HCT116 (cell line): ENCODE results near the gene METTL3. TPM values are rescaled to one million over a fixed set of nuclear protein-coding genes. Genes with fewer than 3 reads are reported as not detected.

Experiments
- ATAC-seq: fragments of 200-7000 bp; cut with Tn5 transposase; 2 replicates; pipeline ENCODE4 v1.9.1; 2020; ENCODE audit warnings: mild to moderate bottlenecking, moderate library complexity
- BruUV-seq: library from RNA; stranded (reverse); fragments of 400-500 nt; replicated peaks from 2 replicates; lab custom pipeline; 2021; lab: Mats Ljungman, UMichigan
- CTCF ChIA-PET: fragments of 300-600 bp; sonication (Branson Sonifier 250); formaldehyde crosslinking; loops from one replicate; lab custom pipeline; 2021; ENCODE audit warnings: antibody characterized with exemption; lab: Charles Lee
- POLR2A ChIA-PET: fragments of 300-600, 350-600 bp; sonication (Branson Sonifier 250); formaldehyde crosslinking; loops from one replicate; lab custom pipeline; 2021; ENCODE audit warnings: antibody characterized with exemption; lab: Charles Lee
- RAD21 ChIA-PET, 2 experiments: fragments of 300-600 bp; sonication (Branson Sonifier 250); formaldehyde crosslinking; loops; one replicate each; lab custom pipeline; 2023; ENCODE audit warnings: low total read pairs in 2 of 2; ENCODE audit not compliant: uncharacterized antibody in 2 of 2, unreplicated experiment in 2 of 2, low non-redundant PET in 1 of 2; lab: Charles Lee
- DNase-seq: peaks from one replicate; pipeline ENCODE4 v3.0.0-alpha.2; 2010; ENCODE audit warnings: low read depth, low spot score
- H2AFZ ChIP-seq: fragments of 200-600 bp; shearing (Covaris generic), sonication (generic); 2 replicates; pipeline ENCODE4 v1.6.1; 2017; ENCODE audit warnings: low read depth, mixed run types, mixed read lengths, antibody characterized with exemption, low read length; ENCODE audit not compliant: poor library complexity, severe bottlenecking
- H3K27ac ChIP-seq: 2 replicates; pipeline ENCODE4 v1.5.1; 2012; ENCODE audit warnings: low read depth, low read length
- H3K27me3 ChIP-seq: fragments of 200-600 bp; sonication (generic); 2 replicates; pipeline ENCODE4 v1.6.1; 2016; ENCODE audit warnings: mixed run types, low read length, mixed read lengths; ENCODE audit not compliant: insufficient read depth
- H3K36me3 ChIP-seq, 2 experiments: fragments of 200-500 bp in 1 of 2; fragments of 200-600 bp in 1 of 2; sonication (Bioruptor generic) in 1 of 2; sonication (generic) in 1 of 2; 2 replicates each; pipeline versions ENCODE4 v1.5.1 to v1.6.1; 2014 to 2016; ENCODE audit warnings: low read length in 2 of 2, inconsistent platforms in 1 of 2, mixed read lengths in 1 of 2, mixed run types in 1 of 2; ENCODE audit not compliant: insufficient read depth in 2 of 2, control insufficient read depth in 1 of 2
- H3K4me1 ChIP-seq, 2 experiments: fragments of 200-600 bp in 1 of 2; sonication (generic) in 1 of 2; 2 replicates each; pipeline versions ENCODE4 v1.5.1 to v1.6.1; 2012 to 2017; ENCODE audit warnings: low read length in 2 of 2, inconsistent platforms in 1 of 2, mild to moderate bottlenecking in 1 of 2, mixed read lengths in 1 of 2, mixed run types in 1 of 2, moderate library complexity in 1 of 2; ENCODE audit not compliant: insufficient read depth in 2 of 2, control insufficient read depth in 1 of 2
- H3K4me2 ChIP-seq: fragments of 200-600 bp; sonication (generic); 2 replicates; pipeline ENCODE4 v1.6.1; 2017; ENCODE audit warnings: mixed run types, low read length, mixed read lengths
- H3K4me3 ChIP-seq, 2 experiments: fragments of 200-600 bp in 1 of 2; sonication (generic) in 1 of 2; replicated peaks in 1 of 2; 2 replicates each; pipeline ENCODE4 v1.5.1; 2011 to 2016; ENCODE audit warnings: low read length in 2 of 2, control low read depth in 1 of 2, low read depth in 1 of 2, mild to moderate bottlenecking in 1 of 2, mixed read lengths in 1 of 2, mixed run types in 1 of 2
- H3K79me2 ChIP-seq: fragments of 200-600 bp; sonication (generic); 2 replicates; pipeline ENCODE4 v1.6.1; 2017; ENCODE audit warnings: mild to moderate bottlenecking, mixed run types, low read length, moderate library complexity, mixed read lengths; ENCODE audit not compliant: insufficient read depth
- H3K9ac ChIP-seq: fragments of 200-600 bp; sonication (generic); 2 replicates; pipeline ENCODE4 v1.6.1; 2016; ENCODE audit warnings: low read length, mixed read lengths
- H3K9me2 ChIP-seq: fragments of 200-600 bp; sonication (generic), shearing (Covaris generic); 2 replicates; pipeline ENCODE4 v1.6.1; 2017; ENCODE audit warnings: mixed run types, mild to moderate bottlenecking, moderate library complexity; ENCODE audit not compliant: insufficient read depth
- H3K9me3 ChIP-seq, 2 experiments: fragments of 200-500 bp in 1 of 2; fragments of 200-600 bp in 1 of 2; sonication (Bioruptor generic) in 1 of 2; sonication (generic) in 1 of 2; 2 replicates each; pipeline ENCODE4 v1.6.1; 2014 to 2017; ENCODE audit warnings: low read length in 2 of 2, mixed read lengths in 2 of 2, inconsistent platforms in 1 of 2, low read depth in 1 of 2, mild to moderate bottlenecking in 1 of 2, mixed run types in 1 of 2, moderate library complexity in 1 of 2; ENCODE audit not compliant: control insufficient read depth in 1 of 2, insufficient read depth in 1 of 2
- H4K20me1 ChIP-seq: fragments of 200-600 bp; sonication (generic), shearing (Covaris generic); 2 replicates; pipeline ENCODE4 v1.6.1; 2017; ENCODE audit warnings: mixed run types, mild to moderate bottlenecking, moderate library complexity; ENCODE audit not compliant: insufficient read depth
- CBX3 ChIP-seq: IDR thresholded peaks from 2 replicates; pipeline ENCODE4 v1.6.1; 2012; ENCODE audit warnings: low read depth
- CEBPB ChIP-seq: IDR thresholded peaks from 2 replicates; pipeline ENCODE4 v1.6.1; 2012; ENCODE audit warnings: low read depth
- JUND ChIP-seq: IDR thresholded peaks from 2 replicates; pipeline ENCODE4 v1.6.1; 2012
- SP1 ChIP-seq: IDR thresholded peaks from 2 replicates; pipeline ENCODE4 v1.6.1; 2012; ENCODE audit warnings: low read depth
- SRF ChIP-seq: IDR thresholded peaks from 2 replicates; pipeline ENCODE4 v1.6.1; 2012; ENCODE audit warnings: low read depth
- TCF7L2 ChIP-seq: IDR thresholded peaks from 2 replicates; pipeline ENCODE4 v1.7.0; 2011; ENCODE audit warnings: borderline replicate concordance, inconsistent platforms; ENCODE audit not compliant: insufficient read depth, insufficient read length; ENCODE audit errors: extremely low read depth
- ZFX ChIP-seq: fragments of 450-650 bp; IDR thresholded peaks from 2 replicates; pipeline ENCODE4 v1.6.1; 2017
- intact Hi-C: fragments of 100-400 bp; cut with micrococcal nuclease; formaldehyde crosslinking; loops from 2 replicates; pipeline ENCODE4 v1.10.0; 2022
- total RNA-seq: library from RNA; stranded (reverse); gene quantifications from one replicate; pipeline ENCODE4 v1.2.1, GENCODE V29; 2021; ENCODE audit not compliant: unreplicated experiment
- TF ChIP-seq, protein P1 (sequence below): IDR thresholded peaks from 2 replicates; pipeline ENCODE4 v1.6.1; 2012
- TF ChIP-seq, protein P2 (sequence below): IDR thresholded peaks from 2 replicates; pipeline ENCODE4 v1.6.1; 2012; ENCODE audit warnings: low read depth
- TF ChIP-seq, protein P3 (sequence below): IDR thresholded peaks from 2 replicates; pipeline ENCODE4 v1.6.1; 2012

Gene METTL3
- total RNA-seq, 1 experiment from 2014 or later = 62.3 TPM

DNA sequence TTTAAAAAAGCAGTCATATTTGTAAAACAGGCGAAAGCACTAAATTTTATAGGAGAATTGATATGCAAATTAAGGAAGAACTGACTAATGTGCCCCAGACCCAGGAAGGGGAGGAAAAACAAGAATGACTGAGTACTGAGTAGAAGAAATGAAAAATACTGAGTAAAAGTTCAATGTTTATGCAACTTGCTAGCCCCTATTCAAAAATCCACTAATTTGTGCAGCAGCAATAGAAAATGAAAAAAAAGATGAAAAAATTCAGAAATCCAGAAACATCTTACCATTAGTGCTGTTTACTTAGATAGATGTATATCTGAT, 61.3 kb downstream of the METTL3 start:
- Histone ChIP-seq H3K9me3 (no peaks in the 10 kb centered on the region), H3K36me3 (no peaks in the 10 kb centered on the region), H3K4me1 (peaks cover 6 to 8% of the 10 kb centered on the region in 2 experiments; a peak in 3 of 4 replicates), H3K9me2 (no peaks in the 10 kb centered on the region), H3K4me2 (no peak overlapping the region), H4K20me1 (0 out of 2 replicates have a peak, but pooled peaks cover 4% of the 10 kb centered on the region), H3K9ac (no peak overlapping the region), H2AFZ (no peak overlapping the region), H3K27me3 (no peaks in the 10 kb centered on the region), H3K79me2 (peaks cover 97% of the 10 kb centered on the region), H3K4me3 (no peak overlapping the region), H3K27ac (no peak overlapping the region)
- BruUV-seq = no TSS peak
- ChIA-PET POLR2A (no interaction called here), RAD21 (no interaction called here), CTCF (no interaction called here)
- DNase-seq (no peak), ATAC-seq (no peak)
- intact Hi-C loops = no loop called here
- TF ChIP-seq JUND (no peak), SP1 (no peak), CBX3 (no peak), SRF (no peak), ZFX (no peak), TCF7L2 (no peak), CEBPB (no peak)
- TF ChIP-seq, protein P1, sequence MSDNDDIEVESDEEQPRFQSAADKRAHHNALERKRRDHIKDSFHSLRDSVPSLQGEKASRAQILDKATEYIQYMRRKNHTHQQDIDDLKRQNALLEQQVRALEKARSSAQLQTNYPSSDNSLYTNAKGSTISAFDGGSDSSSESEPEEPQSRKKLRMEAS = no peak
- TF ChIP-seq, protein P2, sequence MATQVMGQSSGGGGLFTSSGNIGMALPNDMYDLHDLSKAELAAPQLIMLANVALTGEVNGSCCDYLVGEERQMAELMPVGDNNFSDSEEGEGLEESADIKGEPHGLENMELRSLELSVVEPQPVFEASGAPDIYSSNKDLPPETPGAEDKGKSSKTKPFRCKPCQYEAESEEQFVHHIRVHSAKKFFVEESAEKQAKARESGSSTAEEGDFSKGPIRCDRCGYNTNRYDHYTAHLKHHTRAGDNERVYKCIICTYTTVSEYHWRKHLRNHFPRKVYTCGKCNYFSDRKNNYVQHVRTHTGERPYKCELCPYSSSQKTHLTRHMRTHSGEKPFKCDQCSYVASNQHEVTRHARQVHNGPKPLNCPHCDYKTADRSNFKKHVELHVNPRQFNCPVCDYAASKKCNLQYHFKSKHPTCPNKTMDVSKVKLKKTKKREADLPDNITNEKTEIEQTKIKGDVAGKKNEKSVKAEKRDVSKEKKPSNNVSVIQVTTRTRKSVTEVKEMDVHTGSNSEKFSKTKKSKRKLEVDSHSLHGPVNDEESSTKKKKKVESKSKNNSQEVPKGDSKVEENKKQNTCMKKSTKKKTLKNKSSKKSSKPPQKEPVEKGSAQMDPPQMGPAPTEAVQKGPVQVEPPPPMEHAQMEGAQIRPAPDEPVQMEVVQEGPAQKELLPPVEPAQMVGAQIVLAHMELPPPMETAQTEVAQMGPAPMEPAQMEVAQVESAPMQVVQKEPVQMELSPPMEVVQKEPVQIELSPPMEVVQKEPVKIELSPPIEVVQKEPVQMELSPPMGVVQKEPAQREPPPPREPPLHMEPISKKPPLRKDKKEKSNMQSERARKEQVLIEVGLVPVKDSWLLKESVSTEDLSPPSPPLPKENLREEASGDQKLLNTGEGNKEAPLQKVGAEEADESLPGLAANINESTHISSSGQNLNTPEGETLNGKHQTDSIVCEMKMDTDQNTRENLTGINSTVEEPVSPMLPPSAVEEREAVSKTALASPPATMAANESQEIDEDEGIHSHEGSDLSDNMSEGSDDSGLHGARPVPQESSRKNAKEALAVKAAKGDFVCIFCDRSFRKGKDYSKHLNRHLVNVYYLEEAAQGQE = no peak
- TF ChIP-seq, protein P3, sequence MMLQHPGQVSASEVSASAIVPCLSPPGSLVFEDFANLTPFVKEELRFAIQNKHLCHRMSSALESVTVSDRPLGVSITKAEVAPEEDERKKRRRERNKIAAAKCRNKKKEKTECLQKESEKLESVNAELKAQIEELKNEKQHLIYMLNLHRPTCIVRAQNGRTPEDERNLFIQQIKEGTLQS = no peak

Other genes with a start within 250 kb of the METTL3 start
- gene HNRNPC, start 241.9 kb downstream of the METTL3 start, total RNA-seq = 843 TPM
- not detected for gene RPGRIP1, start 231.3 kb downstream of the METTL3 start, total RNA-seq
- 154 TPM for gene SUPT16H, start 127.3 kb downstream of the METTL3 start, total RNA-seq
- gene CHD8, start 55.2 kb downstream of the METTL3 start, total RNA-seq = 46.8 TPM
- 24.3 TPM for gene RAB2B, start 34.4 kb downstream of the METTL3 start, total RNA-seq
- 58.5 TPM for gene TOX4, start 34.1 kb downstream of the METTL3 start, total RNA-seq
- 0.47 TPM for gene SALL2, start 15.0 kb upstream of the METTL3 start, total RNA-seq
- gene OR10G3, start 68.7 kb upstream of the METTL3 start, total RNA-seq = not detected
- gene OR10G2, start 123.6 kb upstream of the METTL3 start, total RNA-seq = not detected
- not detected for gene OR4E2, start 142.5 kb upstream of the METTL3 start, total RNA-seq
- gene OR4E1, start 162.5 kb upstream of the METTL3 start, total RNA-seq = not detected